ENCODE results near the gene ACACB.

Gene ACACB

DNA sequence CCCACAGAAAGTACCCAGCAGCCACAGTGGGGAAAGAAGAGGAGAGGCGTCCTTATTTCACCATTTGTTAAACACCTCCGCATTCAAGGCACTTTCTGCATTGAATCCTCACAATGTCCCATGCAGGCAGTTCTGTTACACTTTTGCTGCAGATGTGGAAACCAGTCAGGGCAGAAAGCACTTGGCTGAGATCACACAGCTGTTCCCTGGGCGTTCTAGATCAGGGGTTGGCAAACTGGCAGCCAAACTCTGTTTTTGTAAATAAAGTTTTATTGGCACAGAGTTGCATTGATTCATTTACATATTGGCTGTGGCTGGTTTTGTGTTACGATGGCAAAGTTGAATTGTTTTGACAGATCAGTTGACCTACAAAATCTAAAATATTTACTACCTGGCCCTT is 172.6 kb downstream of the ACACB start:
- Histone ChIP-seq H3K27ac (ENCODE audit: low read length) (no peak overlapping the region), H3K4me1 (ENCODE audit: control insufficient read depth, insufficient read depth, low read length) (peaks cover 16% of the 10 kb centered on the region), H3K4me3 (ENCODE audit: low read length in 2 of 2) (no peak overlapping the region), H3K27me3 (ENCODE audit: control insufficient read depth in 1 of 2, insufficient read depth in 2 of 2, low read length in 2 of 2) (no peaks in the 10 kb centered on the region), H3K9me3 (ENCODE audit: control insufficient read depth in 2 of 2, low read length in 2 of 2) (no peaks in the 10 kb centered on the region), H3K9ac (ENCODE audit: low read length in 2 of 2) (no peak overlapping the region), H3K36me3 (ENCODE audit: control insufficient read depth in 2 of 2, insufficient read depth in 2 of 2, low read length in 2 of 2) (no peaks in the 10 kb centered on the region)

GRCh38 chr12:109289551-109289950 is 173.2 kb downstream of the ACACB start:
- Histone ChIP-seq H3K9me3 (ENCODE audit: control insufficient read depth in 2 of 2, low read length in 2 of 2) (no peaks in the 10 kb centered on the region), H3K27me3 (ENCODE audit: control insufficient read depth in 1 of 2, insufficient read depth in 2 of 2, low read length in 2 of 2) (no peaks in the 10 kb centered on the region), H3K36me3 (ENCODE audit: control insufficient read depth in 2 of 2, insufficient read depth in 2 of 2, low read length in 2 of 2) (no peaks in the 10 kb centered on the region), H3K9ac (ENCODE audit: low read length in 2 of 2) (no peak overlapping the region), H3K4me1 (ENCODE audit: control insufficient read depth, insufficient read depth, low read length) (peaks cover 16% of the 10 kb centered on the region), H3K27ac (ENCODE audit: low read length) (no peak overlapping the region), H3K4me3 (ENCODE audit: low read length in 2 of 2) (no peak overlapping the region)

DNA sequence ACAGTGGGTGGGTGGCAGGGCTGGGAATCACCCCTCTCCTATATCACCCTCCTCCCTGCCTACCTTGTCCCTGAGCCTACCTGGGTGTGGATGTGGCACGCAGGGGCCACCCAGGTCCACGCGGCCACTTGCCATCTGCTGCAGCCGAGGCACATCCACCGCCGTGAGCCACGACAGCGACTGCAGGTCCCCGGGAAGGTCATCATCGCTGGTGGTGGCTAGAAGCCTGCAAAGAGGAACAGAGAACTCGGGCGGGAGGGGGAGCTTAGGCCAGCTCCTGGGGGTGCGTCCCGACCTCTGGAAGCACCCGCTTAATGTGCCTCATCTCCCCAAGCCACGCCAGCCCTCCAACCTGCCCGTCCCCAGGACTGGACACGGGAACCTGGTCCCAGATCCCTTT is 173.7 kb downstream of the ACACB start:
- no peak overlapping the region for H3K27ac ChIP-seq (ENCODE audit: low read length)
- H3K27me3 ChIP-seq (ENCODE audit: control insufficient read depth in 1 of 2, insufficient read depth in 2 of 2, low read length in 2 of 2), result no peaks in the 10 kb centered on the region
- no peaks in the 10 kb centered on the region for H3K36me3 ChIP-seq (ENCODE audit: control insufficient read depth in 2 of 2, insufficient read depth in 2 of 2, low read length in 2 of 2)
- no peak overlapping the region for H3K4me3 ChIP-seq (ENCODE audit: low read length in 2 of 2)
- no peak overlapping the region for H3K9ac ChIP-seq (ENCODE audit: low read length in 2 of 2)
- no peaks in the 10 kb centered on the region for H3K9me3 ChIP-seq (ENCODE audit: control insufficient read depth in 2 of 2, low read length in 2 of 2)
- peaks cover 16% of the 10 kb centered on the region for H3K4me1 ChIP-seq (ENCODE audit: control insufficient read depth, insufficient read depth, low read length)

DNA sequence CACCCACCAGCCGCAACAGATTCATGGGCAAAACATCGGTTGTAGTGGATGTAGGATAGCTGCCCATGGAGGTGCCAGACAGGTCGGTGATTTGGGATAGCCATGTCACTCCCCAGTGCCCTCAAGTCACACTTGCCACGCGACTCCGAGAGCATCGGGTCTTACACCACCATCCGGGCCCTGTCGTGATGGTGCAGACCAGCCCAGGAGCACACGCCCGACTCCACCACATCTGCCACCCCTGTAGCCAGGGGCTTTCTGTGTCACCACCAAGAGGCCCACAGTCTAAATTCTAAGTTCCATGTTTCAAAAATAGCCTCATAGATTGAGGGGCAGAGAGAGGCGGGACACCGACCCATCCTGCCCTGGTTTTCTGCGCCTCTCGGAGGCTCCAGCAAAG is 174.7 kb downstream of the ACACB start:
- Histone ChIP-seq H3K9ac (ENCODE audit: low read length in 2 of 2) (peak overlapping the region; percentile 29 to 33), H3K4me3 (ENCODE audit: low read length in 2 of 2) (peak overlapping the region; percentile 21 to 70), H3K9me3 (ENCODE audit: control insufficient read depth in 2 of 2, low read length in 2 of 2) (no peaks in the 10 kb centered on the region), H3K27me3 (ENCODE audit: control insufficient read depth in 1 of 2, insufficient read depth in 2 of 2, low read length in 2 of 2) (no peaks in the 10 kb centered on the region), H3K27ac (ENCODE audit: low read length) (peak overlapping the region; percentile 46), H3K4me1 (ENCODE audit: control insufficient read depth, insufficient read depth, low read length) (peaks cover 16% of the 10 kb centered on the region), H3K36me3 (ENCODE audit: control insufficient read depth in 2 of 2, insufficient read depth in 2 of 2, low read length in 2 of 2) (no peaks in the 10 kb centered on the region)

GRCh38 chr12:109291521-109292341 is 175.3 kb downstream of the ACACB start:
- Histone ChIP-seq H3K9me3 (ENCODE audit: control insufficient read depth in 2 of 2, low read length in 2 of 2) (no peaks in the 10 kb centered on the region), H3K4me3 (ENCODE audit: low read length in 2 of 2) (peak overlapping the region; percentile 21 to 70), H3K27ac (ENCODE audit: low read length) (peak overlapping the region; percentile 46), H3K4me1 (ENCODE audit: control insufficient read depth, insufficient read depth, low read length) (peaks cover 16% of the 10 kb centered on the region), H3K9ac (ENCODE audit: low read length in 2 of 2) (peak overlapping the region; percentile 29 to 33), H3K27me3 (ENCODE audit: control insufficient read depth in 1 of 2, insufficient read depth in 2 of 2, low read length in 2 of 2) (no peaks in the 10 kb centered on the region), H3K36me3 (ENCODE audit: control insufficient read depth in 2 of 2, insufficient read depth in 2 of 2, low read length in 2 of 2) (no peaks in the 10 kb centered on the region)

DNA sequence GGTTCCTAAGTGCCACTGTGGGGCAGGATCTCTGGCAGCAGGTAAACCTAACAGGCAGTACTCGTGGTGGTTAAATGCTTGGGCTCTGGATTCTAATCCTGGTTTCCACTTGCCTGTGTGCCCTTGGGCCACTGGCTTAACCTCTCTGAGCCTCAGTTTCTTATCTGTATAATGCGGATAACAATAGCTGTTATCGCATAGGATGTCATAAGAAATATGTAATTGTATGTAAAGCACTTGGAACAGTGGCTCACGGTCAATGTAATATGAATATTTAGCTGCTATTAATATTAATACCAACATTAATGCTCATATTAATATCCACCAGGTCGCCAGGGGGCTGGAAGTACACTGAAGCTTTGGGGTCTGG is 175.9 kb downstream of the ACACB start:
- no peaks in the 10 kb centered on the region for H3K9me3 ChIP-seq (ENCODE audit: control insufficient read depth in 2 of 2, low read length in 2 of 2)
- H3K27me3 ChIP-seq (ENCODE audit: control insufficient read depth in 1 of 2, insufficient read depth in 2 of 2, low read length in 2 of 2), result no peaks in the 10 kb centered on the region
- H3K27ac ChIP-seq (ENCODE audit: low read length), result no peak overlapping the region
- no peak overlapping the region for H3K4me3 ChIP-seq (ENCODE audit: low read length in 2 of 2)
- H3K4me1 ChIP-seq (ENCODE audit: control insufficient read depth, insufficient read depth, low read length), result peaks cover 16% of the 10 kb centered on the region
- H3K36me3 ChIP-seq (ENCODE audit: control insufficient read depth in 2 of 2, insufficient read depth in 2 of 2, low read length in 2 of 2), result no peaks in the 10 kb centered on the region
- H3K9ac ChIP-seq (ENCODE audit: low read length in 2 of 2), result no peak overlapping the region

DNA sequence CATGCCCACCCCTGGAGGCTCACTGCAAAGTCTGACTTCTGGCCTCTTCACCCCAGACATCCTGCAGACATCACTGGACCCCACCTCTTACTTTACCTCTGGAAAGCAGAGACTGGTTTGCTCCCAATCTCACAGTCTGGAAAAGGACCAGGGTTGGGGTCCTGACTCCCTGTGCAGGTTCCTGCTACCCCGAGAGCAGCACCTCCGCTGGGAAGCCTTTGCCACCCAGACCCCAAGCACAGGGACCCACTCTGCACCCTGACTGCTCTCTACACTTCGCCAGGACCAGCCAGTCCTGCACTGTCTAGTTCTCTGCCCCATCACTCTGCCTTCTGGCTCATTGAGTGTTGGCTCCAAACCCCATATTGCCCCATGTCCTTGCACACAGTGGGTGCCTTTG is 176.7 kb downstream of the ACACB start:
- Histone ChIP-seq H3K27me3 (ENCODE audit: control insufficient read depth in 1 of 2, insufficient read depth in 2 of 2, low read length in 2 of 2) (no peaks in the 10 kb centered on the region), H3K9ac (ENCODE audit: low read length in 2 of 2) (no peak overlapping the region), H3K9me3 (ENCODE audit: control insufficient read depth in 2 of 2, low read length in 2 of 2) (no peaks in the 10 kb centered on the region), H3K27ac (ENCODE audit: low read length) (no peak overlapping the region), H3K4me3 (ENCODE audit: low read length in 2 of 2) (no peak overlapping the region), H3K36me3 (ENCODE audit: control insufficient read depth in 2 of 2, insufficient read depth in 2 of 2, low read length in 2 of 2) (no peaks in the 10 kb centered on the region), H3K4me1 (ENCODE audit: control insufficient read depth, insufficient read depth, low read length) (peaks cover 16% of the 10 kb centered on the region)

GRCh38 chr12:109294286-109294796 is 178.0 kb downstream of the ACACB start:
- Histone ChIP-seq H3K36me3 (ENCODE audit: control insufficient read depth in 2 of 2, insufficient read depth in 2 of 2, low read length in 2 of 2) (no peaks in the 10 kb centered on the region), H3K27me3 (ENCODE audit: control insufficient read depth in 1 of 2, insufficient read depth in 2 of 2, low read length in 2 of 2) (no peaks in the 10 kb centered on the region), H3K9ac (ENCODE audit: low read length in 2 of 2) (no peak overlapping the region), H3K4me3 (ENCODE audit: low read length in 2 of 2) (no peak overlapping the region), H3K9me3 (ENCODE audit: control insufficient read depth in 2 of 2, low read length in 2 of 2) (no peaks in the 10 kb centered on the region), H3K4me1 (ENCODE audit: control insufficient read depth, insufficient read depth, low read length) (peaks cover 16% of the 10 kb centered on the region), H3K27ac (ENCODE audit: low read length) (no peak overlapping the region)

- H3K36me3 ChIP-seq (ENCODE audit: control insufficient read depth in 2 of 2, insufficient read depth in 2 of 2, low read length in 2 of 2), result no peaks in the 10 kb centered on the region
- H3K9me3 ChIP-seq (ENCODE audit: control insufficient read depth in 2 of 2, low read length in 2 of 2), result no peaks in the 10 kb centered on the region
- H3K9ac ChIP-seq (ENCODE audit: low read length in 2 of 2), result no peak overlapping the region
- H3K27me3 ChIP-seq (ENCODE audit: control insufficient read depth in 1 of 2, insufficient read depth in 2 of 2, low read length in 2 of 2), result no peaks in the 10 kb centered on the region
- no peak overlapping the region for H3K27ac ChIP-seq (ENCODE audit: low read length)
- H3K4me1 ChIP-seq (ENCODE audit: control insufficient read depth, insufficient read depth, low read length), result peaks cover 13% of the 10 kb centered on the region
- no peak overlapping the region for H3K4me3 ChIP-seq (ENCODE audit: low read length in 2 of 2)
Observed at GRCh38 chr12:109295764-109296425, 179.5 kb downstream of the ACACB start.

DNA sequence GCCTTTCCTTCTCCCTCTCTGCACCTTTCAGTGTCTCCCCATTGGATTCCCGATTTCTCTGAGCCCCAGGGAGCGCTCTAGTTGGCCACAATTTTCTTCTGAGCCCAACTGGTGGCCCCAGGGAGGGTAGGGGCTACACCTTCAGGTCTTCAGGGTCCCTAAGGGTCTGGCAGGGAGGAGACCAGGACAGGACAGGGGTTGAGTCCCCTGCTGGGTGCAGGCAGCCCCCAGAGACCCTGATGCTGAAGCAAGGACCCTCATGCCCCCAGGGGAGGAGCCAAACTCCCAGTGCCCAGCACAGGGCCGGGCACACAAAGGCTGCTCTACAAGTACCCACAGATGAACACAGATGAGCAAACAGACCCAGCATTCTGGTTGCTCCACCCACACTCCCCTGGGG is 180.0 kb downstream of the ACACB start:
- no peaks in the 10 kb centered on the region for H3K9me3 ChIP-seq (ENCODE audit: control insufficient read depth in 2 of 2, low read length in 2 of 2)
- H3K27me3 ChIP-seq (ENCODE audit: control insufficient read depth in 1 of 2, insufficient read depth in 2 of 2, low read length in 2 of 2), result no peaks in the 10 kb centered on the region
- no peaks in the 10 kb centered on the region for H3K36me3 ChIP-seq (ENCODE audit: control insufficient read depth in 2 of 2, insufficient read depth in 2 of 2, low read length in 2 of 2)
- H3K9ac ChIP-seq (ENCODE audit: low read length in 2 of 2), result no peak overlapping the region
- peaks cover 8% of the 10 kb centered on the region for H3K4me1 ChIP-seq (ENCODE audit: control insufficient read depth, insufficient read depth, low read length)
- H3K4me3 ChIP-seq (ENCODE audit: low read length in 2 of 2), result no peak overlapping the region
- H3K27ac ChIP-seq (ENCODE audit: low read length), result no peak overlapping the region

GRCh38 chr12:109299849-109300248 is 183.5 kb downstream of the ACACB start:
- no peak overlapping the region for H3K4me3 ChIP-seq (ENCODE audit: low read length in 2 of 2)
- no peak overlapping the region for H3K27ac ChIP-seq (ENCODE audit: low read length)
- H3K9me3 ChIP-seq (ENCODE audit: control insufficient read depth in 2 of 2, low read length in 2 of 2), result no peaks in the 10 kb centered on the region
- peaks cover 0 to 15% of the 10 kb centered on the region in 2 donors for H3K27me3 ChIP-seq (ENCODE audit: control insufficient read depth in 1 of 2, insufficient read depth in 2 of 2, low read length in 2 of 2)
- H3K9ac ChIP-seq (ENCODE audit: low read length in 2 of 2), result no peak overlapping the region
- H3K4me1 ChIP-seq (ENCODE audit: control insufficient read depth, insufficient read depth, low read length), result no peaks in the 10 kb centered on the region
- no peaks in the 10 kb centered on the region for H3K36me3 ChIP-seq (ENCODE audit: control insufficient read depth in 2 of 2, insufficient read depth in 2 of 2, low read length in 2 of 2)
